H9 (cell line): ENCODE results near the gene MUC5B. TPM values are rescaled to one million over a fixed set of nuclear protein-coding genes. Genes with fewer than 3 reads are reported as not detected.
A peak's percentile ranks its signal among the peaks of the same experiment; 100 is the strongest.

Source experiments
- DNase-seq: peaks from one replicate; pipeline ENCODE4 v3.0.0-alpha.2; 2017
- H2AFZ ChIP-seq: one replicate; pipeline ENCODE4 v1.6.1; 2013; ENCODE audit warnings: mild to moderate bottlenecking, low read length, control low read depth, moderate library complexity
- H2AK5ac ChIP-seq: 2 replicates; pipeline ENCODE4 v1.6.1; 2013; ENCODE audit warnings: low read length, control low read depth, mixed read lengths; ENCODE audit not compliant: insufficient read length
- H2BK120ac ChIP-seq: one replicate; pipeline ENCODE4 v1.6.1; 2013; ENCODE audit warnings: low read depth, mild to moderate bottlenecking, low read length, control low read depth, inconsistent platforms; ENCODE audit not compliant: poor library complexity, severe bottlenecking
- H2BK12ac ChIP-seq: 2 replicates; pipeline ENCODE4 v1.6.1; 2013; ENCODE audit warnings: low read length, control low read depth, mixed read lengths, low read depth; ENCODE audit not compliant: insufficient read length
- H2BK15ac ChIP-seq: 2 replicates; pipeline ENCODE4 v1.6.1; 2013; ENCODE audit warnings: low read depth, low read length, control low read depth
- H2BK20ac ChIP-seq: one replicate; pipeline ENCODE4 v1.6.1; 2013; ENCODE audit warnings: low read depth, mild to moderate bottlenecking, low read length, control low read depth, inconsistent platforms; ENCODE audit not compliant: poor library complexity, severe bottlenecking
- H2BK5ac ChIP-seq: 2 replicates; pipeline ENCODE4 v1.6.1; 2013; ENCODE audit warnings: low read length, control low read depth, mixed read lengths; ENCODE audit not compliant: insufficient read length
- H3K14ac ChIP-seq: 2 replicates; pipeline ENCODE4 v1.6.1; 2013; ENCODE audit warnings: low read length, control low read depth; ENCODE audit not compliant: insufficient read depth
- H3K18ac ChIP-seq: 2 replicates; pipeline ENCODE4 v1.6.1; 2013; ENCODE audit warnings: low read depth, mild to moderate bottlenecking, mixed read lengths, low read length, control low read depth; ENCODE audit not compliant: insufficient read length
- H3K23ac ChIP-seq: 2 replicates; pipeline ENCODE4 v1.6.1; 2013; ENCODE audit warnings: low read length, control low read depth, mixed read lengths, low read depth; ENCODE audit not compliant: insufficient read length
- H3K23me2 ChIP-seq: 2 replicates; pipeline ENCODE4 v1.6.1; 2013; ENCODE audit warnings: low read depth, mild to moderate bottlenecking, mixed read lengths, low read length, control low read depth; ENCODE audit not compliant: insufficient read length, poor library complexity, severe bottlenecking
- H3K27ac ChIP-seq: 2 replicates; pipeline ENCODE4 v1.5.1; 2013; ENCODE audit warnings: low read length, control low read depth, mixed read lengths, low read depth; ENCODE audit not compliant: insufficient read length
- H3K27me3 ChIP-seq: 2 replicates; pipeline ENCODE4 v1.6.1; 2013; ENCODE audit warnings: low read length, control low read depth, inconsistent platforms; ENCODE audit not compliant: insufficient read depth
- H3K4ac ChIP-seq: 2 replicates; pipeline ENCODE4 v1.6.1; 2013; ENCODE audit warnings: low read depth, mild to moderate bottlenecking, control low read depth, inconsistent platforms, low read length, moderate library complexity
- H3K4me1 ChIP-seq: 2 replicates; pipeline ENCODE4 v1.6.1; 2013; ENCODE audit warnings: low read length, control low read depth, inconsistent platforms; ENCODE audit not compliant: insufficient read depth
- H3K4me2 ChIP-seq: 2 replicates; pipeline ENCODE4 v1.6.1; 2013; ENCODE audit warnings: low read length, control low read depth, mixed read lengths; ENCODE audit not compliant: insufficient read length, insufficient read depth
- H3K56ac ChIP-seq: 2 replicates; pipeline ENCODE4 v1.6.1; 2013; ENCODE audit warnings: low read depth, mild to moderate bottlenecking, mixed read lengths, low read length, control low read depth; ENCODE audit not compliant: insufficient read length
- H3K79me1 ChIP-seq: 2 replicates; pipeline ENCODE4 v1.6.1; 2013; ENCODE audit warnings: low read depth, mild to moderate bottlenecking, moderate library complexity, low read length, control low read depth, inconsistent platforms; ENCODE audit not compliant: insufficient read depth, poor library complexity, severe bottlenecking
- H3K79me2 ChIP-seq: 2 replicates; pipeline ENCODE4 v1.6.1; 2013; ENCODE audit warnings: low read length, control low read depth, inconsistent platforms; ENCODE audit not compliant: insufficient read depth
- H3K9ac ChIP-seq: 2 replicates; pipeline ENCODE4 v1.6.1; 2013; ENCODE audit warnings: low read length, control low read depth, mixed read lengths; ENCODE audit not compliant: insufficient read length; ENCODE audit errors: extremely low read depth
- H3K9me3 ChIP-seq: one replicate; pipeline ENCODE4 v1.6.1; 2013; ENCODE audit warnings: low read depth, low read length, inconsistent platforms; ENCODE audit not compliant: control insufficient read depth
- H3T11ph ChIP-seq: one replicate; pipeline ENCODE4 v1.6.1; 2013; ENCODE audit warnings: mild to moderate bottlenecking, low read length, control low read depth, inconsistent platforms
- H4K20me1 ChIP-seq: one replicate; pipeline ENCODE4 v1.6.1; 2013; ENCODE audit not compliant: control insufficient read depth, insufficient read length, insufficient read depth
- H4K5ac ChIP-seq: 2 replicates; pipeline ENCODE4 v1.6.1; 2013; ENCODE audit warnings: low read depth, mild to moderate bottlenecking, mixed read lengths, low read length, control low read depth; ENCODE audit not compliant: insufficient read length
- H4K8ac ChIP-seq: replicated peaks from 2 replicates; pipeline ENCODE4 v1.6.1; 2013; ENCODE audit warnings: low read length, control low read depth, mixed read lengths, low read depth; ENCODE audit not compliant: insufficient read length
- H4K91ac ChIP-seq: 2 replicates; pipeline ENCODE4 v1.6.1; 2013; ENCODE audit warnings: low read depth, mild to moderate bottlenecking, moderate library complexity, mixed read lengths, low read length, control low read depth; ENCODE audit not compliant: insufficient read length
- H3K27ac Mint-ChIP-seq, 3 experiments: 2 replicates in 2 of 3; 3 replicates in 1 of 3; pipeline ENCODE4 v1.8.0; 2020 to 2021; ENCODE audit warnings: mixed read lengths in 3 of 3, mild to moderate bottlenecking in 1 of 3, moderate library complexity in 1 of 3
- H3K27me3 Mint-ChIP-seq: 2 replicates; pipeline ENCODE4 v1.8.0; 2021; ENCODE audit warnings: low read depth, mild to moderate bottlenecking, moderate library complexity, mixed read lengths
- H3K36me3 Mint-ChIP-seq, 3 experiments: 2 replicates in 2 of 3; 3 replicates in 1 of 3; pipeline ENCODE4 v1.8.0; 2020 to 2021; ENCODE audit warnings: low read depth in 3 of 3, mixed read lengths in 3 of 3; ENCODE audit not compliant: insufficient read depth in 1 of 3
- H3K4me1 Mint-ChIP-seq, 2 experiments: 2 replicates each; pipeline ENCODE4 v1.8.0; 2020; ENCODE audit warnings: mixed read lengths in 2 of 2
- H3K4me3 Mint-ChIP-seq, 2 experiments: 2 replicates in 1 of 2; 3 replicates in 1 of 2; pipeline ENCODE4 v1.8.0; 2020 to 2021; ENCODE audit warnings: mild to moderate bottlenecking in 2 of 2, mixed read lengths in 2 of 2, moderate library complexity in 1 of 2
- H3K9me3 Mint-ChIP-seq, 2 experiments: 2 replicates in 1 of 2; 3 replicates in 1 of 2; pipeline ENCODE4 v1.8.0; 2020; ENCODE audit warnings: mild to moderate bottlenecking in 2 of 2, mixed read lengths in 2 of 2, moderate library complexity in 1 of 2
- CTCF ChIP-seq: fragments of 200-600 bp; sonication (generic); conservative IDR thresholded peaks from 3 replicates; pipeline ENCODE4 v1.8.0; 2021; ENCODE audit warnings: antibody characterized with exemption, mild to moderate bottlenecking
- WGBS: extraction: QIAGEN DNeasy Blood & Tissue Kit; methylation state at CpG from one replicate; pipeline ENCODE4 v1.1.7; 2013; ENCODE audit warnings: missing lambda C conversion rate, low lambda C conversion rate, mixed read lengths; ENCODE audit not compliant: insufficient read length; ENCODE audit errors: extremely low coverage; 5-methylcytosine and 5-hydroxymethylcytosine counted together
- total RNA-seq: library from RNA; stranded (reverse); gene quantifications from 2 replicates; pipeline ENCODE4 v1.2.1, GENCODE V29; 2021

Gene MUC5B
- total RNA-seq, 1 experiment from 2014 or later = not detected

GRCh38 chr11:1219446-1219833, 3.4 kb upstream of the MUC5B start:
- Mint-ChIP-seq H3K9me3 (peaks cover 0 to 4% of the 10 kb centered on the region in 2 experiments; a peak in 4 of 5 replicates), H3K27ac (no peak overlapping the region), H3K4me1 (peaks cover 3 to 9% of the 10 kb centered on the region in 2 experiments; a peak in 2 of 4 replicates), H3K27me3 (peaks cover 40% of the 10 kb centered on the region), H3K4me3 (no peak overlapping the region), H3K36me3 (no peaks in the 10 kb centered on the region)
- no peak overlapping the region for H3K27ac ChIP-seq
- no peaks in the 10 kb centered on the region; the same call in 1 of the 2 replicates for H3K4me1 ChIP-seq
- no peak overlapping the region for H3K9ac ChIP-seq
- H3K4ac ChIP-seq = no peak overlapping the region
- no peak overlapping the region for H4K8ac ChIP-seq
- no peak for TF ChIP-seq CTCF
- no peaks in the 10 kb centered on the region for H3K79me2 ChIP-seq
- no peak overlapping the region for H2AK5ac ChIP-seq
- no peak overlapping the region for H2BK20ac ChIP-seq
- H4K91ac ChIP-seq = no peak overlapping the region
- H2BK120ac ChIP-seq = no peak overlapping the region
- H3T11ph ChIP-seq = no peak overlapping the region
- H4K5ac ChIP-seq = no peak overlapping the region
- no peak overlapping the region for H3K23ac ChIP-seq
- no peak overlapping the region for H2BK5ac ChIP-seq
- H3K27me3 ChIP-seq = no peaks in the 10 kb centered on the region
- no peaks in the 10 kb centered on the region for H3K79me1 ChIP-seq
- no peak overlapping the region for H2BK12ac ChIP-seq
- DNase-seq = no peak
- WGBS = no CpG with 5 or more reads among the region's 10 CpGs
- no peaks in the 10 kb centered on the region for H4K20me1 ChIP-seq
- no peak overlapping the region for H3K4me2 ChIP-seq
- no peaks in the 10 kb centered on the region for H3K23me2 ChIP-seq
- H3K56ac ChIP-seq = no peak overlapping the region
- H3K9me3 ChIP-seq = no peaks in the 10 kb centered on the region
- no peak overlapping the region for H2AFZ ChIP-seq
- H3K18ac ChIP-seq = peak overlapping the region; percentile 48
- no peak overlapping the region; the same call in 1 of the 2 replicates for H3K14ac ChIP-seq
- no peak overlapping the region for H2BK15ac ChIP-seq
